NCI-H460 (cell line): Measurements from ENCODE around the gene CLDN11. TPM values are rescaled to one million over a fixed set of nuclear protein-coding genes. Genes with fewer than 3 reads are reported as not detected.

Experiments
- DNase-seq: peaks from one replicate; pipeline ENCODE4 v3.0.0-alpha.2; 2016; ENCODE audit warnings: low read depth; ENCODE audit errors: extremely low read depth
- total RNA-seq: library from RNA; depleted of rRNA; stranded (reverse); fragments of >200 nt; shearing (Covaris generic); gene quantifications from 2 replicates; pipeline ENCODE4 v1.2.3, GENCODE V29; 2014

Gene CLDN11
- total RNA-seq, 1 experiment from 2014 or later: 0.72 TPM

GRCh38 chr3:170425491-170426239 is 7.0 kb downstream of the CLDN11 start:
- no peak for DNase-seq

GRCh38 chr3:170426240-170426797 is 7.7 kb downstream of the CLDN11 start:
- DNase-seq: no peak

GRCh38 chr3:170428095-170428494 is 9.4 kb downstream of the CLDN11 start:
- no peak for DNase-seq

GRCh38 chr3:170429050-170429449 is 10.4 kb downstream of the CLDN11 start:
- no peak for DNase-seq

GRCh38 chr3:170431054-170431453 is 12.4 kb downstream of the CLDN11 start:
- no peak for DNase-seq

- no peak for DNase-seq
Measured at GRCh38 chr3:170432416-170432815, 13.7 kb downstream of the CLDN11 start.

DNA sequence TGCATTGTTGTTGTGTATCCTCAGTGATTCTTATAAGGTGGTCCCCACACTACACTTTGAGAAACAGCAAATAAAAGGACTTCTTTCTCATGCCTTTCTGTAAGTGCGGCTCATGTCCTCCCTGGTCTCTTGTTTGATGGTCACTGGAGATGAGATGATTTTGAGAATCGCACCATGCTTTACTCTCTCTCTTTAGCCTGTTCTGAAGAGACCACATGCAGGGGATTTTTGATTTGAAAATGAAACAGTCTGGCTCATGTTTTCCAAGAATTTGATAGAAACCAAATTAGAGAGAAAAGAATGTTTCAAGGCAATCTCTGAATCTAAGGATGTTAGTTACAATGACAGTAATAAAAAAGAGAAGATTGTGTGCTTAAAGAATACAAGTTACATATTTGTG is 18.0 kb downstream of the CLDN11 start:
- DNase-seq: no peak

GRCh38 chr3:170437176-170437575 is 18.5 kb downstream of the CLDN11 start:
- no peak for DNase-seq

- DNase-seq: no peak
Measured at GRCh38 chr3:170437696-170438407, 19.2 kb downstream of the CLDN11 start.

DNA sequence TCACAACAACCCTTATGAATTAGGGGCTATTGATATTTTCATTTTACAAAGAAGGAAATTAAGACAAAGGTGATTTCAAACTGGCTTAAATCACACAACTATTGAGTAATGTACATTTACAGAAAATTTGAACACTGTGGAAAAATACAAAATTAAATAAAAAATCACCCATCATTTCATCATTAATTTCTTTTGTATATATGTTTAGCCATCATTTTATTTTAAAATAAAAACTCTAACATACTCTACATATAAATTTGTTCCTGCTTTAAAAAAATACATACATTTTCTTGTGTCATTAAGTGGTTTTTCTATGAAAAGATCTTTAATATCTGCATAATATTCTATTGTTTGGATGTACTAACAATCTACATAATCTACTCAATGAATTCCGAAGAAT is 20.2 kb downstream of the CLDN11 start:
- DNase-seq: no peak

- no peak for DNase-seq
Measured at GRCh38 chr3:170440344-170440743, 21.7 kb downstream of the CLDN11 start.

DNA sequence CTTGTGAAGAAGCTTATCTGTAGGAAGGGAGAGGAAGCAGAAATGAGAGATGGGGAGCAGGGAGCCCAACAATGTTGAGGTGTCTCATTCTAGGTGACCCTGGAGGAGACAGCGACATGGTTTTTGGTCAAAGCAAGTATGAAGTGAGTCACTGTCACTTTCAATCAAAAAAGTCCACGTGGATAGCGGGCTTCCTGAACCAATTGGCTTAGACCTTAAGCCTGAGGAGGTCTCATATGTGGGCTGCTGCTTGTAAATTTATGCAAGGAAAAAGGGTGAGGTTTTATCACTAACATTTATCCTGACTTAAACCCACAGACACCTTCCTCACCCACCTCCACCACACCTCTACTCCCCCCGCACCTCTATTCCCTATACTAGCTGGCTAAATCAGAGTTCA is 22.7 kb downstream of the CLDN11 start:
- DNase-seq: no peak

DNA sequence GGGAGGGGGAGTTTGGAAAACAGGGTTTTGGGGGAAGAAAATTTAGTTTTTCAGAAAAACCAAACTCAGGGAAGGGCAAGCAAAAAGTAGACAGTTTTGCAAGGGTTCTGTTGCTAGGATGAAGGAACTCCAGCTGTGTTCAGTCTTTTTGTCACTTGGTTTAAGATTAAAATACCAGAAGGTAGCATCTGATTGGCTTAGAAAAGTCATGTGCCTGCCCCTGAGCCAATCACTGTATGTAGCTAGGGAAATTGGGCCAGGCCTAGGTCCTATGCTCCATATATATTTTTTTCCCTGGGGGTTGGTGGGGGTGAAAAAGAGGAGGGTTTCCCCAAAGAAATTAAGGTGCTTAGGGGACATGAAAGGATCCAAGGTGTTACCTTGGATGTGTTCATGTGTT is 24.3 kb downstream of the CLDN11 start:
- DNase-seq: no peak

DNA sequence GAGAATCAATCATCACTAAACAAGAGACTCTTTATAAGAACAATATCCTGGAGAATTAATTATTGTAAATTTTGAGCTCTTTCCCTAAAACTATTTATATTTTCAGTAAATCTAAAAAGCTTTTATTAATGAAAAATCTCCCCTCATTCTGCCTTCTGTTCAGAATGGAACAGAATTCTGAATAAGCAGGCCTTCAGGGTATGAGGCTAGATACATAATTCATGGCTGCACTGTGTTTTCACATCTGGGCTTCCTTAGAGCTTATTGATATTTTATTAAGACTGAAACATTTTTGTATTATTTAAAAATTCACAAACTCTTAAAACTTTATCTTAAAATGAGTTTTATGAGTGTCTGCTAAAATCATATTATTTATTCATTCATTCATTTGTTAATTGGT is 24.8 kb downstream of the CLDN11 start:
- DNase-seq: no peak

- no peak for DNase-seq
Measured at GRCh38 chr3:170448584-170448983, 29.9 kb downstream of the CLDN11 start.

- no peak for DNase-seq
Measured at GRCh38 chr3:170450039-170450438, 31.4 kb downstream of the CLDN11 start.

DNA sequence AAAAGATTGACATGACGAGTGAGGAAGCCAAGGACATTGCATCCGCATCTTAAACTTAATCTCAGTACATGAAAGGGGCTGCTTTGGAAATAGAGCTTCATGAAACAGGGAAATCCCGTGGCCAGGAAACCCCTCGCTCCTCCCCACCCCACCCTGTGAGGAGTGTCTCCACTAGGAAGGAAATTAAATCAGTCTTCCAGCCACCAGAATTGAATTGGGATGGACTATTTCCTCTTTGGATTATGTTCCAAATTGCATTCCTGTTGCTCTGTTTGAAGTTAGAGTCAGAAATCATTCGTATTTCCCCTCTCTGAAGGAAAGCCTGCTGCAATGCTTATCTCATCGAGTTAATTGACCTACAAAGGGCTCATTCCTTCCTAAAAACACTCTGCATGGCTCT is 35.8 kb downstream of the CLDN11 start:
- no peak for DNase-seq

GRCh38 chr3:170458285-170458684 is 39.6 kb downstream of the CLDN11 start:
- no peak for DNase-seq

DNA sequence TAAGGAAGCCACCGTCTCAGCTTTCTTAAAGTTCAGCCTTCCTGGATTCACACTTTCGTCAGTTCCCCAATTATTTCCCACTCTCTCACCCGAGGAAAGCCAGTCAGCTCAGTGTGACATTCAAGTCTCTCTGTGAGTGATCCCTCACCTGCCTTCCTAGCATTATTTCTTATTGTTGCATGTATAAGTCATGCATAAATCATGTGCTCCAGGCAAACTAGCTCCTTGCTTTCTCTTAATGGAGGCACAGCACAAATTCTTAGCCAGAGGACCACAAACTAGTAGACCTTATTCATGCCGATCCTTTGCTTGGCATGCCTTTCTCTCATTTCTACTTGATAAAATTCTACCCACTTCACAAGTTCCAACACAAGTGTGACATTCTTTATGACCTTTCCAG is 44.3 kb downstream of the CLDN11 start:
- no peak for DNase-seq

DNA sequence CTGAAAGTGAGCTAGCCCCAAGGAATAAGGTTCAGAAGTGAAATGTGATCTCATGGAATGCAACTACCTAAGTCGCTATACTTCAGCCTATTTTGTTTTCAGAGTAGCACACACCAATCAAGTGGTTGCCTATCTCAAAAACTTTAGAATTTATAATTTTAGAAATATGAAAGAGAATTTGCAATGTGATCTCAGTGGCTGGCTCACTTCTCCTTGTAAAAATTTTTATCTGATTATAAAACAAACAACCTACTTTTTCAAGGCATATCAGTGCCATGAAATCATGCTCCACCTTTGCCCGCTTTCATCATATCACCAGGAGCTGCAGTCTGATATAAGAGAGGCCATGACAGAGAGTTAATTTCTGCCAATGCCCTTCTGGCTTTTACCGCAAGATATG is 47.3 kb downstream of the CLDN11 start:
- no peak for DNase-seq

GRCh38 chr3:170467007-170467406 is 48.3 kb downstream of the CLDN11 start:
- no peak for DNase-seq

DNA sequence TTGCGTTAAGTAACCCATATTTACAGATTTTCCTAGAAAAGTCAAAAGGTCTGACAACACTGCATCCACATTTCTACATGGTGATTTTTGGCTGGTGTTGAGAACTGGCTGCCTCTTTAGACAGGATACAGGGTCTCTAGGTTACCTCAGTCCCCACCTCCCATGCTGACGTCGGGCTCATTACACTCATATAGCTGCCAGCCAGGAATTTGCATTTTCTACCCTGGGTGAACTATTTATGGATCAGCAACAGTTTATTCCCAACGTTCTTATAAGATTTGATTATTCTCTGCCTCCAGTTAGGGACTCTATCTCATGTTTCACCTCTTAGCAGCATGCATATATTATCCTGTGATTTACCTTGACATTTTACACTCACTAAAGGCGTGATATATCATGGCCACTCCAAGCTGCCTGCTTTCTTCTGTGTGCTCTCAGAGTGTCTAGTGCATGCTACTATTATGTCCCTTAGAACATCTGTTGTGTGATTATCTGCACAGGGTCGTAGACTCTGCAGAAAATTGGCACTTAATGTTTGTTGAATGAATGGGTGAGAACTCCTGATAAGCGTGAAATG is 49.0 kb downstream of the CLDN11 start:
- no peak for DNase-seq
